GM10248 (cell line): ENCODE results near the gene TMEM139.
A peak's percentile ranks its signal among the peaks of the same experiment; 100 is the strongest.

ENCODE experiments used
- CTCF ChIA-PET: fragments of 300-600 bp; sonication (Branson Sonifier 250); formaldehyde crosslinking; extraction: SDS; loops from one replicate; lab custom pipeline; 2021; ENCODE audit warnings: antibody characterized with exemption; lab: Yijun Ruan, JAX
- POLR2A ChIA-PET: fragments of 350-650 bp; sonication (Branson Sonifier 250); formaldehyde crosslinking; extraction: SDS; loops from one replicate; lab custom pipeline; 2020; ENCODE audit warnings: antibody characterized with exemption; lab: Yijun Ruan, JAX
- DNase-seq: peaks from one replicate; pipeline ENCODE4 v3.0.0; 2012; ENCODE audit errors: extremely low spot score
- TF ChIP-seq, protein P1 (sequence below): IDR thresholded peaks from 2 replicates; pipeline ENCODE4 v1.5.1; 2012; ENCODE audit warnings: mild to moderate bottlenecking, low read depth; ENCODE audit errors: extremely low read depth, missing control alignments, control extremely low read depth

Gene TMEM139

GRCh38 chr7:143305423-143306070 lies 20.8 kb downstream of the TMEM139 start:
- CTCF ChIA-PET, result interaction anchor here (0.7 to 3.9 kb wide), 11 partner anchors 9 to 65 kb away, joined by 3 to 33 read pairs (median 3); partner anchors contain the start of genes CASP2 and CLCN1
- DNase-seq, result no peak
- POLR2A ChIA-PET, result interaction anchor here (0.7 kb wide), 1 partner anchor 18 kb away, joined by 3 read pairs; the partner anchor contains the start of gene CASP2
- TF ChIP-seq, protein P1, sequence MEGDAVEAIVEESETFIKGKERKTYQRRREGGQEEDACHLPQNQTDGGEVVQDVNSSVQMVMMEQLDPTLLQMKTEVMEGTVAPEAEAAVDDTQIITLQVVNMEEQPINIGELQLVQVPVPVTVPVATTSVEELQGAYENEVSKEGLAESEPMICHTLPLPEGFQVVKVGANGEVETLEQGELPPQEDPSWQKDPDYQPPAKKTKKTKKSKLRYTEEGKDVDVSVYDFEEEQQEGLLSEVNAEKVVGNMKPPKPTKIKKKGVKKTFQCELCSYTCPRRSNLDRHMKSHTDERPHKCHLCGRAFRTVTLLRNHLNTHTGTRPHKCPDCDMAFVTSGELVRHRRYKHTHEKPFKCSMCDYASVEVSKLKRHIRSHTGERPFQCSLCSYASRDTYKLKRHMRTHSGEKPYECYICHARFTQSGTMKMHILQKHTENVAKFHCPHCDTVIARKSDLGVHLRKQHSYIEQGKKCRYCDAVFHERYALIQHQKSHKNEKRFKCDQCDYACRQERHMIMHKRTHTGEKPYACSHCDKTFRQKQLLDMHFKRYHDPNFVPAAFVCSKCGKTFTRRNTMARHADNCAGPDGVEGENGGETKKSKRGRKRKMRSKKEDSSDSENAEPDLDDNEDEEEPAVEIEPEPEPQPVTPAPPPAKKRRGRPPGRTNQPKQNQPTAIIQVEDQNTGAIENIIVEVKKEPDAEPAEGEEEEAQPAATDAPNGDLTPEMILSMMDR, result peak; percentile 42

DNA sequence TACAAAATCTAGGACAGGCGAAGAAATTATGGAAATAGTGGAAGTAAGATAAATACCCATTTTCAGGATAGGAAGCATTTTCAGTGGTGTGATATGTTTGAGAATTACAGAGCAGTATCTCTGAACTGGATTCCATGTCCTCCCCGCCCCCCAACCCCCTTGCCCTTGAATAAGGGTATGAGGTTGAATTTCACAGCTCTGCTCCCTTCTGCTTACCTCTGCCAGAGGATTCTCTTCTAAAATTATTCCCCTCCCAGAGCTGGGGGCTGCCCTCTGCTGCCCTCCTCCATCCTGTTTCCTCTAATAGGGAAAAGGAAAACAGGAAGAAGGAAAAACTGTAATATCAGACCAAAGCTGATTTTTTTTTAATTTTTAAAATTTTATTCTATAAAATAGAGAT lies 23.9 kb downstream of the TMEM139 start:
- ChIA-PET CTCF (interaction anchor here (1.1 to 2.8 kb wide), 4 partner anchors 9 to 68 kb away, joined by 3 to 23 read pairs (median 10); no protein-coding TSS in a partner anchor), POLR2A (no interaction called here)
- no peak for DNase-seq
- TF ChIP-seq, protein P1, result no peak

DNA sequence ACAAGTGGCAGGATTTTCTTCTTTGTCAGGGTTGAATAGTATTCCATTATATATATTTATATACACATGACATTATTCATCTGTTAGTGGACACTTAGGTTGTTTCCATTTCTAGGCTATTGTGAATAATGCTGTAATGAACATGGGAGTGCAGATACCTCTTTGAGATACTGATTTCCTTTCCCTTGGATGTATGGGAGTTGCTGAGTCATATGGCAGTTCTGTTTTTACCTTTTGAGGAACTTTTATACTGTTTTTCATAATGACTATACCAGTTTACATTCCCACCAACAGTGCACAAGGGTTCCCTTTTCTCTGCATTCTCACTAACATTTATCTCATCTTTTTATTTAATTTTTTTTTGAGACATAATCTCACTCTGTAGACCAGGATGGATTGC lies 29.4 kb downstream of the TMEM139 start:
- no peak for DNase-seq
- TF ChIP-seq, protein P1, result no peak
- ChIA-PET CTCF (no interaction called here), POLR2A (no interaction called here)

- ChIA-PET CTCF (interaction anchor here (0.8 to 2.0 kb wide), 10 partner anchors 9 to 101 kb away, joined by 3 to 8 read pairs (median 5); no protein-coding TSS in a partner anchor), POLR2A (interaction anchor here (0.7 kb wide), 1 partner anchor 16 kb away, joined by 3 read pairs; no protein-coding TSS in a partner anchor)
- DNase-seq, result no peak
- TF ChIP-seq, protein P1, result no peak
Observed at GRCh38 chr7:143315776-143316175, 31.0 kb downstream of the TMEM139 start, which contains the start of gene CLCN1. Gene CLCN1, plus strand, starts transcription at chr7:143316111. Its CDS starts 102 bp downstream, at chr7:143316213.

DNA sequence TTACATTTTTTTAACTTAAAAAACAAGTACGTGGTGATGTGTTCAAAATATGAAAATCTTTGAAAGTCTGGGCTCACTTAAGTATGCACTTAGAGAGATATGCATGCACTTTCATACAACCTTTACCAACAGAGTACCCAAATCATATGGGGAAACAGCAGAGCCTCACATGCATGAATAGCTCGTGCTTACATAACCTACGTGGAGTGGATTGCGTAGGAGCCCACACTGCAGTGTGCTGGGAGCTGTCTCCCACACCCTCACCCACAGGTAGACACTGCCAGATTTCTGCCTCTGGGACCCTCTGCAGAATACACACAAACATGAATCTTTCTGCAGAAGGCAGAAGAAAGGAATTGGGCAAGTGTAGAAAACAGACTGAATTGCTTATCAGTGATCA lies 31.7 kb downstream of the TMEM139 start:
- DNase-seq, result no peak
- TF ChIP-seq, protein P1, result no peak
- POLR2A ChIA-PET, result interaction anchor here (0.7 kb wide), 1 partner anchor 17 kb away, joined by 3 read pairs; no protein-coding TSS in a partner anchor
- CTCF ChIA-PET, result interaction anchor here (0.8 to 2.0 kb wide), 7 partner anchors 11 to 102 kb away, joined by 4 to 8 read pairs (median 5); no protein-coding TSS in a partner anchor

GRCh38 chr7:143318661-143319060 lies 33.9 kb downstream of the TMEM139 start:
- DNase-seq, result no peak
- TF ChIP-seq, protein P1, result no peak
- POLR2A ChIA-PET, result no interaction called here
- CTCF ChIA-PET, result interaction anchor here (1.1 to 1.2 kb wide), 3 partner anchors 9 to 18 kb away, joined by 3 to 4 read pairs (median 4); no protein-coding TSS in a partner anchor
